GM23338 (cell line): Measurements from ENCODE around the gene PEAK3. TPM values are rescaled to one million over a fixed set of nuclear protein-coding genes. Genes with fewer than 3 reads are reported as not detected.

Experiments
- ATAC-seq: fragments of 200-7000 bp; cut with Tn5 transposase; 3 replicates; pipeline ENCODE4 v1.9.1; 2020
- DNase-seq: peaks from one replicate; pipeline ENCODE4 v3.0.0-alpha.2; 2015; ENCODE audit warnings: low spot score
- H2AFZ ChIP-seq: fragments of 200-600 bp; sonication (generic); 2 replicates; pipeline ENCODE4 v1.8.0; 2016; ENCODE audit warnings: antibody characterized with exemption, mild to moderate bottlenecking, moderate library complexity
- H3F3A ChIP-seq: fragments of 200-600 bp; sonication (generic); replicated peaks from 2 replicates; pipeline ENCODE4 v1.8.0; 2017; ENCODE audit warnings: antibody characterized with exemption, mixed run types, low read depth
- H3K27ac ChIP-seq: fragments of 200-600 bp; sonication (generic); 2 replicates; pipeline ENCODE4 v1.6.1; 2016; ENCODE audit warnings: low read depth
- H3K27me3 ChIP-seq: fragments of 200-600 bp; sonication (generic); 2 replicates; pipeline ENCODE4 v1.8.0; 2016; ENCODE audit warnings: mild to moderate bottlenecking, mixed run types, moderate library complexity; ENCODE audit not compliant: insufficient read depth
- H3K36me3 ChIP-seq: fragments of 200-600 bp; sonication (generic); 2 replicates; pipeline ENCODE4 v1.8.0; 2016; ENCODE audit warnings: mild to moderate bottlenecking; ENCODE audit not compliant: insufficient read depth
- H3K4me1 ChIP-seq: fragments of 200-600 bp; sonication (generic); 2 replicates; pipeline ENCODE4 v1.8.0; 2016; ENCODE audit warnings: mild to moderate bottlenecking, moderate library complexity; ENCODE audit not compliant: insufficient read depth
- H3K4me2 ChIP-seq: fragments of 200-600 bp; sonication (generic); 2 replicates; pipeline ENCODE4 v1.7.1; 2017; ENCODE audit warnings: mixed run types
- H3K4me3 ChIP-seq: fragments of 200-600 bp; sonication (generic); 2 replicates; pipeline ENCODE4 v1.6.1; 2016; ENCODE audit warnings: mixed run types
- H3K79me2 ChIP-seq: fragments of 200-600 bp; sonication (generic); replicated peaks from 2 replicates; pipeline ENCODE4 v1.8.0; 2017; ENCODE audit warnings: mild to moderate bottlenecking; ENCODE audit not compliant: insufficient read depth
- H3K9me2 ChIP-seq: fragments of 200-600 bp; sonication (generic); 2 replicates; pipeline ENCODE4 v1.8.0; 2017; ENCODE audit not compliant: insufficient read depth
- H4K20me1 ChIP-seq: fragments of 200-600 bp; sonication (generic); replicated peaks from 2 replicates; pipeline ENCODE4 v1.8.0; 2017; ENCODE audit warnings: mild to moderate bottlenecking; ENCODE audit not compliant: insufficient read depth
- H3K27ac Mint-ChIP-seq: 2 replicates; pipeline ENCODE4 v1.8.0; 2020; ENCODE audit warnings: inconsistent platforms, mild to moderate bottlenecking, moderate library complexity, mixed read lengths
- H3K27me3 Mint-ChIP-seq: 3 replicates; pipeline ENCODE4 v1.8.0; 2022; ENCODE audit warnings: low read depth, mild to moderate bottlenecking, moderate library complexity, mixed read lengths, inconsistent platforms; ENCODE audit not compliant: insufficient read depth, poor library complexity
- H3K36me3 Mint-ChIP-seq: 3 replicates; pipeline ENCODE4 v1.8.0; 2021; ENCODE audit warnings: low read depth, mild to moderate bottlenecking, inconsistent platforms, moderate library complexity, mixed read lengths
- H3K4me1 Mint-ChIP-seq: 3 replicates; pipeline ENCODE4 v1.8.0; 2020; ENCODE audit warnings: mild to moderate bottlenecking, inconsistent platforms, mixed read lengths
- H3K4me3 Mint-ChIP-seq: 3 replicates; pipeline ENCODE4 v1.8.0; 2021; ENCODE audit warnings: moderate library complexity, mild to moderate bottlenecking, inconsistent platforms, mixed read lengths
- H3K9me3 Mint-ChIP-seq: 3 replicates; pipeline ENCODE4 v1.8.0; 2020; ENCODE audit warnings: moderate library complexity, mild to moderate bottlenecking, inconsistent platforms, mixed read lengths
- CREB1 ChIP-seq: fragments of 250-450 bp; sonication (Bioruptor Pico); IDR thresholded peaks from 2 replicates; pipeline ENCODE4 v1.5.0; 2020; ENCODE audit warnings: low read depth, mild to moderate bottlenecking, moderate library complexity
- CTCF ChIP-seq, 2 experiments: fragments of 200-600 bp in 1 of 2; sonication (generic) in 1 of 2; conservative IDR thresholded peaks; 2 replicates each; pipeline versions ENCODE4 v1.5.1 to v1.6.1; 2016 to 2017; ENCODE audit warnings: antibody characterized with exemption in 2 of 2, low read depth in 2 of 2, mild to moderate bottlenecking in 2 of 2, moderate library complexity in 1 of 2
- ETS1 ChIP-seq: IDR thresholded peaks from 2 replicates; pipeline ENCODE4 v1.6.1; 2016; ENCODE audit warnings: antibody characterized with exemption
- JUNB ChIP-seq: IDR thresholded peaks from one replicate; pipeline ENCODE4 v1.6.1; 2016; ENCODE audit warnings: antibody characterized with exemption; ENCODE audit not compliant: unreplicated experiment
- NANOG ChIP-seq: IDR thresholded peaks from 2 replicates; pipeline ENCODE4 v1.6.1; 2016; ENCODE audit warnings: antibody characterized with exemption, borderline replicate concordance
- POLR2AphosphoS5 ChIP-seq: IDR thresholded peaks from 2 replicates; pipeline ENCODE4 v1.6.1; 2016; ENCODE audit warnings: antibody characterized with exemption, low read depth
- STAT1 ChIP-seq: IDR thresholded peaks from one replicate; pipeline ENCODE4 v1.6.1; 2016; ENCODE audit warnings: antibody characterized with exemption; ENCODE audit not compliant: unreplicated experiment
- ZNF331 ChIP-seq: fragments of 250-450 bp; sonication (Bioruptor Pico); IDR thresholded peaks from 2 replicates; pipeline ENCODE4 v1.5.0; 2020; ENCODE audit warnings: low read depth, mild to moderate bottlenecking, moderate library complexity
- ZNF462 ChIP-seq: fragments of 250-450 bp; sonication (Bioruptor Pico); IDR thresholded peaks from 2 replicates; pipeline ENCODE4 v1.5.0; 2020; ENCODE audit warnings: mild to moderate bottlenecking, moderate library complexity
- polyA plus RNA-seq: library from polyadenylated mRNA; unstranded; fragments of >200 nt; fragmentation: Nextera tagmentation; extraction: Ambion mirVana; gene quantifications from 2 replicates; pipeline ENCODE4 v1.2.1, GENCODE V29; 2016
- total RNA-seq: library from RNA; depleted of rRNA; stranded (reverse); fragments of >200 nt; shearing (Covaris generic); gene quantifications from 2 replicates; pipeline ENCODE4 v1.2.3, GENCODE V29; 2014

Gene PEAK3
- total and polyA plus RNA-seq, 2 experiments from 2014 or later: not detected

DNA sequence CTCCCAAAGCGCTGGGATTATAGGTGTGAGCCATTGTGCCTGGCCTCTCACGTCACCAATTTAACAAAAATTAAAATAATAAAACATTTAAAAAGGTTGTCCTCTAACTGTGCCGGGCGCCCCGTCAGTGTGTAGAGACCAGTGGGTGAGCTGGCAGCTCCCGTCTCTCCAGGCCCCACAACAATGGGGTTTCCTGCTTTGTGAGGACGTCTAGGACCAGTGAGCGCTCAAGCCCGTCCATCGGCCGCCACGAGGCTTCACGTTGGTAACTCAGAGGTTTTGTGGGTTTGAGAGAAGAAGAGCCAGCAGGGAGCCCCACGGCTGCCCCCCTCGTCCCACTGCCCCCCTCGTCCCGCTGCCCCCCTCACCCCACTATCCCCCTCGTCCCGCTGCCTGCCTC is 41.7 kb upstream of the PEAK3 start:
- 0 out of 2 replicates have a peak, but pooled peaks cover 3% of the 10 kb centered on the region for H3F3A ChIP-seq
- TF ChIP-seq ETS1 (no peak), STAT1 (no peak), JUNB (no peak)
- no peak for ATAC-seq
- Mint-ChIP-seq H3K36me3 (peaks cover 29% of the 10 kb centered on the region), H3K27ac (no peak overlapping the region), H3K4me3 (no peak overlapping the region), H3K27me3 (peaks cover 18% of the 10 kb centered on the region), H3K9me3 (no peaks in the 10 kb centered on the region), H3K4me1 (peaks cover 12% of the 10 kb centered on the region)
- H3K27ac ChIP-seq: no peak overlapping the region
- peaks cover 4% of the 10 kb centered on the region; the same call in 1 of the 2 replicates for H3K4me1 ChIP-seq
- H3K79me2 ChIP-seq: peaks cover 29% of the 10 kb centered on the region
- no peak overlapping the region for H3K4me2 ChIP-seq
- H3K27me3 ChIP-seq: no peaks in the 10 kb centered on the region
- DNase-seq: no peak
- H2AFZ ChIP-seq: no peak overlapping the region
- H4K20me1 ChIP-seq: peaks cover 6% of the 10 kb centered on the region; the same call in 1 of the 2 replicates
- no peaks in the 10 kb centered on the region for H3K36me3 ChIP-seq
- H3K9me2 ChIP-seq: no peaks in the 10 kb centered on the region
- no peak overlapping the region for H3K4me3 ChIP-seq

GRCh38 chr19:2321565-2322283 is 39.7 kb upstream of the PEAK3 start:
- H3K27me3 Mint-ChIP-seq: peaks cover 11% of the 10 kb centered on the region
- Histone ChIP-seq H3K79me2 (peaks cover 10% of the 10 kb centered on the region), H3K36me3 (no peaks in the 10 kb centered on the region), H2AFZ (no peak overlapping the region), H3K4me2 (no peak overlapping the region), H4K20me1 (peaks cover 1% of the 10 kb centered on the region; the same call in 1 of the 2 replicates), H3K27ac (no peak overlapping the region), H3K4me1 (no peaks in the 10 kb centered on the region), H3K9me2 (no peaks in the 10 kb centered on the region), H3K4me3 (no peak overlapping the region), H3K27me3 (no peaks in the 10 kb centered on the region), H3F3A (no peaks in the 10 kb centered on the region)
- ATAC-seq (no peak), DNase-seq (no peak)
- no peaks in the 10 kb centered on the region for H3K9me3 Mint-ChIP-seq
- no peak overlapping the region for H3K27ac Mint-ChIP-seq
- peaks cover 6% of the 10 kb centered on the region; the same call in 2 of the 3 replicates for H3K4me1 Mint-ChIP-seq
- H3K36me3 Mint-ChIP-seq: peaks cover 24% of the 10 kb centered on the region
- no peak overlapping the region for H3K4me3 Mint-ChIP-seq
- TF ChIP-seq CREB1 (CRISPR knock-in tag) (no peak), CTCF (conservative IDR thresholded peaks at IDR 0.05; ENCODE audit: low read depth in 2 of 2) (no peak), ETS1 (no peak), JUNB (no peak), POLR2AphosphoS5 (no peak), ZNF462 (CRISPR knock-in tag) (no peak), STAT1 (no peak), ZNF331 (no peak), NANOG (no peak)
